Activated CD4-positive, alpha-beta T cell treated with anti-CD3 and anti-CD28 coated beads for 36 hours (primary cell): Measurements from ENCODE around the gene ZBED1. TPM values are rescaled to one million over a fixed set of nuclear protein-coding genes. Genes with fewer than 3 reads are reported as not detected.
"Not testable (repeated sequence)": the region's sequence is repeated elsewhere in the genome, so short reads cannot be mapped to it uniquely, and the experiment has no call there.

Source experiments
- ATAC-seq: fragments of 200-7000 bp; cut with Tn5 transposase; one replicate; pipeline ENCODE4 v1.10.0; 2021; ENCODE audit warnings: mild to moderate bottlenecking, moderate library complexity
- CTCF ChIA-PET: fragments of 350-600 bp; sonication (Branson Sonifier 250); formaldehyde crosslinking; loops from one replicate; lab custom pipeline; 2021; ENCODE audit warnings: antibody characterized with exemption; lab: Charles Lee
- POLR2A ChIA-PET: fragments of 350-600 bp; sonication (Branson Sonifier 250); formaldehyde crosslinking; loops from one replicate; lab custom pipeline; 2021; ENCODE audit warnings: antibody characterized with exemption, inconsistent platforms; lab: Charles Lee
- DNase-seq: peaks from one replicate; pipeline ENCODE4 v3.0.0-alpha.2; 2020
- H3K27ac Mint-ChIP-seq: one replicate; pipeline ENCODE4 v1.8.0; 2021; ENCODE audit warnings: mixed read lengths
- H3K27me3 Mint-ChIP-seq: one replicate; pipeline ENCODE4 v1.8.0; 2021; ENCODE audit warnings: mixed read lengths
- H3K36me3 Mint-ChIP-seq: one replicate; pipeline ENCODE4 v1.8.0; 2021; ENCODE audit warnings: low read depth, mixed read lengths
- H3K4me1 Mint-ChIP-seq: one replicate; pipeline ENCODE4 v1.8.0; 2021; ENCODE audit warnings: mixed read lengths
- H3K4me3 Mint-ChIP-seq: one replicate; pipeline ENCODE4 v1.8.0; 2021; ENCODE audit warnings: mild to moderate bottlenecking, moderate library complexity, mixed read lengths
- H3K9me3 Mint-ChIP-seq: one replicate; pipeline ENCODE4 v1.8.0; 2021; ENCODE audit warnings: low read depth, mixed read lengths
- intact Hi-C, 2 experiments: fragments of 100-400 bp; cut with DNase I in 1 of 2; cut with micrococcal nuclease in 1 of 2; formaldehyde crosslinking; loops; one replicate each; pipeline versions ENCODE4 v1.14.2 to v1.15.1; 2022 to 2024; cut with DNase I, micrococcal nuclease
- total RNA-seq, 2 experiments: library from RNA; stranded (reverse); gene quantifications; one replicate each; pipeline ENCODE4 v1.2.3, GENCODE V29; 2021

Gene ZBED1
- total RNA-seq, 2 experiments from 2014 or later, result 30.0 to 33.6 TPM

DNA sequence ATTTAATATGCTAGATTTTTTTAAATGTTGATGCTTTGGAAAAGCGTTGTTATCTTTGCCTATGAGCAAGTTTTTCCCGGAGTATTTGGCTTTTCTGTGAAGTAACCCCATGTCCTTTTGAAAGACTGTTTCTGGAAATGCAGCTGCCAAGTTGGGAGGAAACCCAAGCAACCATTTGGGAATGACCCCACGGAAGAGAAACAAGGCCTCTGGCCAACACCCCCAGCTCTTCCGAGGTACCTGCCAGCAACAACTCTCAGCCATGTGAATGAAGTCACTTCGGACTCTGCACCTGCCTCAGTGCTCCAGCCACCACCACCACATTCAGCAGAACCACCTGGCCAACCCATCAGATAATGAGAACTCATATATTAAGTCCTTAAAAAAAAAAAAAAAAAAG is 36.2 kb upstream of the ZBED1 start:
- CTCF ChIA-PET, result no interaction called here
- POLR2A ChIA-PET, result no interaction called here
- Mint-ChIP-seq H3K4me3 (no peak overlapping the region), H3K9me3 (no peaks in the 10 kb centered on the region), H3K36me3 (no peaks in the 10 kb centered on the region), H3K27ac (no peak overlapping the region), H3K4me1 (no peaks in the 10 kb centered on the region), H3K27me3 (peaks cover 2% of the 10 kb centered on the region)
- intact Hi-C loops, result no loop called here
- DNase-seq (no peak), ATAC-seq (no peak)

DNA sequence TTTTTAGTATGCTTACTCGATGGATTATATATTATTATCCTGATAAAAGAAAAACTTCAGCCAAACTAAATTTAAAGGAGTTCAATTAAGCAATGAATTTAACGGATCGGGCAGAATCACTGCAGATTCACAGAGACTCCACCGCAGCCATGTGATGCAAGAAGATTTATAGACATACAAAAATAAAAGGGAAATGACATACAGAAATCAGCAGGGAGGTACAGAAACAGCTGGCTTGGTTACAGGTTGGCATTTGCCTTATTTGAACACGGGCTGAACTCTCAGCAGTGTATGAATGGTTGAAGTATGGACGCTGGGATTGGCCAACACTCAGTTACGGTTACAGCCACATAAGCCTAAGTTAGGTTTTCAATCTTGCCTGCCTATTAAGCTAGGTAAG is 35.4 kb upstream of the ZBED1 start:
- no peak overlapping the region for H3K27ac Mint-ChIP-seq
- intact Hi-C loops, result no loop called here
- peaks cover 2% of the 10 kb centered on the region for H3K27me3 Mint-ChIP-seq
- ChIA-PET CTCF (no interaction called here), POLR2A (no interaction called here)
- no peak for ATAC-seq
- H3K9me3 Mint-ChIP-seq, result no peaks in the 10 kb centered on the region
- no peaks in the 10 kb centered on the region for H3K36me3 Mint-ChIP-seq
- DNase-seq, result no peak
- H3K4me1 Mint-ChIP-seq, result no peaks in the 10 kb centered on the region
- H3K4me3 Mint-ChIP-seq, result no peak overlapping the region

- DNase-seq, H3K36me3 Mint-ChIP-seq, H3K27me3 Mint-ChIP-seq, H3K4me3 Mint-ChIP-seq, intact Hi-C loops, POLR2A ChIA-PET, H3K27ac Mint-ChIP-seq, H3K4me1 Mint-ChIP-seq, H3K9me3 Mint-ChIP-seq, CTCF ChIA-PET, ATAC-seq: not testable (repeated sequence)
These were observed 33.7 kb upstream of the ZBED1 start for GRCh38 chrX:2534261-2535021.

DNA sequence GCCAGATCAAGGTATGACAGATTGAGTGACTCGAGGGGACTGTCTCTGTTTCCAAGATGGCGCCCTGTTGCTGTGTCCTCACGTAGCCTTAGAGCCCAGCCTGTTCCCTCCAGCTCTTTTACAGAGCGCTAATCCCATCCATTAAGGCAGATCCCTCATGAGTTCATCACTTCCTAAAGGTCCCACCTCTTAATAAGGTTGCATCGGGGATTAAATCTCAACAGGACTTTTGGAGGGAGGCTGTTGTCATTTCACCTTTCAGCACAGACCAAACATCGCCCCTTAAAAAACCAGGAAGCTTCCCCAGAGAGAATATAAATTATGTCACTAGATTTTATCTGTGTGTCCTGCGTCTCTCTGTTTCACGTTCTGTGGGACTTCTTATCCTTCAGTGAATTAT is 32.6 kb upstream of the ZBED1 start:
- DNase-seq (no peak), ATAC-seq (no peak)
- ChIA-PET POLR2A (no interaction called here), CTCF (no interaction called here)
- intact Hi-C loops, result no loop called here
- Mint-ChIP-seq H3K27ac (no peak overlapping the region), H3K4me3 (no peak overlapping the region), H3K36me3 (no peaks in the 10 kb centered on the region), H3K9me3 (no peaks in the 10 kb centered on the region), H3K4me1 (no peaks in the 10 kb centered on the region), H3K27me3 (peaks cover 2% of the 10 kb centered on the region)

GRCh38 chrX:2526390-2526789 is 25.6 kb upstream of the ZBED1 start:
- Mint-ChIP-seq H3K9me3 (no peaks in the 10 kb centered on the region), H3K4me1 (no peaks in the 10 kb centered on the region), H3K36me3 (no peaks in the 10 kb centered on the region), H3K27ac (no peak overlapping the region), H3K27me3 (peaks cover 17% of the 10 kb centered on the region), H3K4me3 (no peak overlapping the region)
- ATAC-seq (no peak), DNase-seq (no peak)
- intact Hi-C loops, result no loop called here
- CTCF ChIA-PET, result no interaction called here
- POLR2A ChIA-PET, result no interaction called here

GRCh38 chrX:2523911-2524310 is 23.1 kb upstream of the ZBED1 start:
- intact Hi-C loops, result no loop called here
- POLR2A ChIA-PET, result no interaction called here
- no peak for DNase-seq
- Mint-ChIP-seq H3K36me3 (no peaks in the 10 kb centered on the region), H3K4me3 (no peak overlapping the region), H3K9me3 (no peaks in the 10 kb centered on the region), H3K4me1 (no peaks in the 10 kb centered on the region), H3K27me3 (peaks cover 17% of the 10 kb centered on the region), H3K27ac (no peak overlapping the region)
- CTCF ChIA-PET, result no interaction called here
- ATAC-seq, result no peak

GRCh38 chrX:2521927-2522386 is 21.2 kb upstream of the ZBED1 start:
- no peak for DNase-seq
- H3K36me3 Mint-ChIP-seq, result no peaks in the 10 kb centered on the region
- peaks cover 14% of the 10 kb centered on the region for H3K27me3 Mint-ChIP-seq
- ATAC-seq, result no peak
- ChIA-PET POLR2A (no interaction called here), CTCF (no interaction called here)
- no peak overlapping the region for H3K4me3 Mint-ChIP-seq
- intact Hi-C loops, result no loop called here
- no peaks in the 10 kb centered on the region for H3K9me3 Mint-ChIP-seq
- H3K27ac Mint-ChIP-seq, result no peak overlapping the region
- peaks cover under 1% of the 10 kb centered on the region for H3K4me1 Mint-ChIP-seq

GRCh38 chrX:2521092-2521926 is 20.5 kb upstream of the ZBED1 start:
- no peak for DNase-seq
- ChIA-PET POLR2A (no interaction called here), CTCF (no interaction called here)
- intact Hi-C loops, result no loop called here
- Mint-ChIP-seq H3K9me3 (no peaks in the 10 kb centered on the region), H3K4me3 (no peak overlapping the region), H3K27me3 (peaks cover 10% of the 10 kb centered on the region), H3K4me1 (peaks cover 3% of the 10 kb centered on the region), H3K27ac (no peak overlapping the region), H3K36me3 (no peaks in the 10 kb centered on the region)
- no peak for ATAC-seq

DNA sequence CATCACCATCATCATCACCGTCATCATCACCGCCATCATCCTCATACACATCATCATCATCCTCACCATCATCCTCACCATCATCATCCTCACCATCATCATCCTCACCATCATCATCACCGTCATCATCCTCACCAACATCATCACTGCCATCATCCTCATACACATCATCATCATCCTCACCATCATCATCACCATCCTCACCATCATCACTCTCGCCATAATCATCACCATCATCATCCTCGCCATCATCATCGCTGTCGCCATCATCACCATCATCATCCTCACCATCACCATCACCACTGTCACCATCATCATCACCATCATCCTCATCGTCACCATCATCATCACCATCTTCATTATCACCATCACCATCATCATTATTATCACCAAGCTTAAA is 19.8 kb upstream of the ZBED1 start:
- intact Hi-C loops, result no loop called here
- Mint-ChIP-seq H3K36me3 (no peaks in the 10 kb centered on the region), H3K4me3 (no peak overlapping the region), H3K27me3 (peaks cover 10% of the 10 kb centered on the region), H3K27ac (no peak overlapping the region), H3K4me1 (peaks cover 3% of the 10 kb centered on the region), H3K9me3 (no peaks in the 10 kb centered on the region)
- ATAC-seq (no peak), DNase-seq (no peak)
- POLR2A ChIA-PET, result no interaction called here
- CTCF ChIA-PET, result no interaction called here

DNA sequence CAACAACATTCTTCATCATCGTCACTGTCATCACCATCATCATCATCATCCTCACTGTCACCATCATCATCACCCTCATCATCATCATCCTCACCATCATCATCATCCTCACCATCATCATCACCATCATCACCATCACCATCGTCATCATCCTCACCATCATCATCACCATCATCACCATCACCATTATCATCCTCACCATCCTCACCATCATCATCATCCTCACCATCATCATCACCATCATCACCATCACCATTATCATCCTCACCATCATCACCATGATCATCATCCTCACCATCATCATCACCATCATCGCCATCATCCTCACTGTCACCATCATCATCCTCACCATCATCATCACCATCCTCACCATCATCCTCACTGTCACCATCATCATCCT is 18.9 kb upstream of the ZBED1 start:
- H3K36me3 Mint-ChIP-seq, H3K27ac Mint-ChIP-seq, H3K4me3 Mint-ChIP-seq, POLR2A ChIA-PET, H3K27me3 Mint-ChIP-seq, H3K4me1 Mint-ChIP-seq, DNase-seq, H3K9me3 Mint-ChIP-seq, ATAC-seq, CTCF ChIA-PET, intact Hi-C loops: not testable (repeated sequence)

DNA sequence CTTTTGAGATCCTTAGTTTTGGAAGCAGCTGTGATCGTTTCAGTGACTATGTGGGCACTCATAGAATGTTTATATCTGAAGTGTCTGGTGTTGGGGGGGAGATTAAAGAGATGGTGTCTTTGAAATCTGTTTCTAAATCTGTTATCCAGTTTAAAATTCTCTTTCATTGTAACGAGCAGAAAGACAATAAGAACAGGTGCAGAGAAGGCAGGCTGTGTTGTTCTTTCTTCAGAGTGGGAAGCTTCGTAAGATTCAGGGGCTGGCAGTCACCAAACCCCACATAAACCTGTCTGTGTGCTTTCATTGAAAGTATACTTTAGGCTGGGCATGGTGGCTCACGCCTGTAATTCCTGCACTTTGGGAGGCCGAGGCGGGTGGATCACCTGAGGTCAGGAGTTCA is 16.3 kb upstream of the ZBED1 start:
- ChIA-PET POLR2A (no interaction called here), CTCF (no interaction called here)
- Mint-ChIP-seq H3K9me3 (no peaks in the 10 kb centered on the region), H3K36me3 (no peaks in the 10 kb centered on the region), H3K4me1 (peaks cover 3% of the 10 kb centered on the region), H3K27ac (no peak overlapping the region), H3K4me3 (no peak overlapping the region), H3K27me3 (peaks cover 4% of the 10 kb centered on the region)
- intact Hi-C loops, result no loop called here
- ATAC-seq (no peak), DNase-seq (no peak)

DNA sequence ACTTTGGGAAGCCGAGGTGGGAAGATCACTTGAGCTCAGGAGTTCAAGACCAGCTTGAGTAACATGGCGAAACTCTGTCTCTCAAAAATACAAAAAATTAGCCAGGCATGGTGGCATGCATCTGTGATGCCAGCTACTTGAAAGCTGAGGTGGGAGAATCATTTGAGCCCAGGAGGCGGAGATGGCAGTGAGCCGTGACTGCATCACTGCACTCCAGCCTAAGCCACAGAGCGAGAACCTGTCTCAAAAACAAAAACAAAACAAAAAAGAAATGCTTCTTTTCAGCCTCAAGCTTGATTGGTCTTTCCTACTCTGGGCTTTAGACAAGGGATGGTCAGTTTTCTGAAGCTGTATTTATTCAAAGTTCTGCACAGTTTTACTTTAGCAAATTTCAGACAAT is 15.8 kb upstream of the ZBED1 start:
- no peak for DNase-seq
- ChIA-PET POLR2A (no interaction called here), CTCF (no interaction called here)
- H3K27ac Mint-ChIP-seq, result no peak overlapping the region
- peaks cover 3% of the 10 kb centered on the region for H3K4me1 Mint-ChIP-seq
- H3K36me3 Mint-ChIP-seq, result no peaks in the 10 kb centered on the region
- no peaks in the 10 kb centered on the region for H3K9me3 Mint-ChIP-seq
- intact Hi-C loops, result no loop called here
- H3K27me3 Mint-ChIP-seq, result peaks cover 4% of the 10 kb centered on the region
- ATAC-seq, result no peak
- H3K4me3 Mint-ChIP-seq, result no peak overlapping the region
